ENCODE results near the gene USP50. TPM values are rescaled to one million over a fixed set of nuclear protein-coding genes. Genes with fewer than 3 reads are reported as not detected.
"Not testable (repeated sequence)": the region's sequence is repeated elsewhere in the genome, so short reads cannot be mapped to it uniquely, and the experiment has no call there.

Gene USP50
- total and polyA plus RNA-seq, 2 donors from 2014 or later, result 1.1 TPM; not detected in 1

DNA sequence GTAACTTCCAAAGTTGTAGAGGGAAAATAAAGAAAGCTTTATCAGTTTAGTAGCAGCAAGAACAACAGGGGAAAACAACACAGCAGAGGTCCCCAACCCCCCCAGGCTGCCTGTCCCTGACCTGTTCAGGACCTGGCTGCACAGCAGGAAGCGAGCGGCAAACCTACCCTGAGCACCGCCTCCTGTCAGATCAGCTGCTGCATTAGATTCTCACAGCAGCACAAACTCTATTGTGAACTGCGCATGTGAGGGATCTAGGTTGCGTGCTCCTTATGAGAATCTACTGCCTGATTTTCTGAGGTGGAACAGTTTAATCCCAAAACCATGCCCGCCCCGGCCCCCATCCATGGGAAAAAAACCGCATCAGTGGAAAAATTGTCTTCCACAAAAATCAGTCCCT is 40.3 kb downstream of the USP50 start:
- no peaks in the 10 kb centered on the region for H3K4me1 ChIP-seq (ENCODE audit: control insufficient read depth in 2 of 3, insufficient read depth in 2 of 3, low read depth in 1 of 3, low read length in 3 of 3)
- no peaks in the 10 kb centered on the region for H3K27me3 ChIP-seq (ENCODE audit: control insufficient read depth, insufficient read depth, low read length)
- peaks cover 0 to 5% (median 3%) of the 10 kb centered on the region in 3 donors for H3K36me3 ChIP-seq (ENCODE audit: control insufficient read depth in 2 of 3, insufficient read depth in 3 of 3, low read length in 3 of 3)
- no peaks in the 10 kb centered on the region for H3K9me3 ChIP-seq (ENCODE audit: control insufficient read depth in 2 of 3, insufficient read depth in 1 of 3, low read length in 3 of 3)
- TF ChIP-seq, protein P1, sequence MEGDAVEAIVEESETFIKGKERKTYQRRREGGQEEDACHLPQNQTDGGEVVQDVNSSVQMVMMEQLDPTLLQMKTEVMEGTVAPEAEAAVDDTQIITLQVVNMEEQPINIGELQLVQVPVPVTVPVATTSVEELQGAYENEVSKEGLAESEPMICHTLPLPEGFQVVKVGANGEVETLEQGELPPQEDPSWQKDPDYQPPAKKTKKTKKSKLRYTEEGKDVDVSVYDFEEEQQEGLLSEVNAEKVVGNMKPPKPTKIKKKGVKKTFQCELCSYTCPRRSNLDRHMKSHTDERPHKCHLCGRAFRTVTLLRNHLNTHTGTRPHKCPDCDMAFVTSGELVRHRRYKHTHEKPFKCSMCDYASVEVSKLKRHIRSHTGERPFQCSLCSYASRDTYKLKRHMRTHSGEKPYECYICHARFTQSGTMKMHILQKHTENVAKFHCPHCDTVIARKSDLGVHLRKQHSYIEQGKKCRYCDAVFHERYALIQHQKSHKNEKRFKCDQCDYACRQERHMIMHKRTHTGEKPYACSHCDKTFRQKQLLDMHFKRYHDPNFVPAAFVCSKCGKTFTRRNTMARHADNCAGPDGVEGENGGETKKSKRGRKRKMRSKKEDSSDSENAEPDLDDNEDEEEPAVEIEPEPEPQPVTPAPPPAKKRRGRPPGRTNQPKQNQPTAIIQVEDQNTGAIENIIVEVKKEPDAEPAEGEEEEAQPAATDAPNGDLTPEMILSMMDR (IDR thresholded peaks at IDR 0.05; ENCODE audit: borderline replicate concordance, extremely low read depth, insufficient read depth), result no peak
- H3K27ac ChIP-seq (ENCODE audit: low read depth in 2 of 2, low read length in 2 of 2), result no peak overlapping the region
- FAIRE-seq (no peak), DNase-seq (peak in 4 of 5 donors; percentile 24 to 59 (median 44))
- intact Hi-C loops (cut with DNase I), result no loop called here
- H3K9ac ChIP-seq (ENCODE audit: low read length in 3 of 3), result no peak overlapping the region
- H3K4me3 ChIP-seq (ENCODE audit: low read length in 3 of 3), result peak overlapping the region in 1 of 3 donors; percentile 25

DNA sequence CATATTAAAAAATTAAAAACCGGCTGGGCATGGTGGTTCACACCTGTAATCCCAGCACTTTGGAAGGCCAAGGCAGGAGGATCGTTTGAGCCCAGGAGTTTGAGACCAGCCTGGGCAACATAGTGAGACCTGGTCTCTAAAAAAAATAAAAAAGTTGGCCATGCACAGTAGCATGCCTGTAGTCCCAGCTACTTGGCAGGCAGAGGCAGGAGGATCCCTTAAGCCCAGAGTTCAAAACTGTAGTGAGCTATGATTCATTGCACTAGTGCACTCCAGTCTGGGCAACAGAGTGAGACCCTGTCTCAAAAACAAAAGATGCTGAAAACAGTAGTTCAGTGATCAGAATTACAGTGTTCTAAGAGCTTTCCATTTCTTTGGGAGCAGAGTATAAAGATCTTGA is 40.8 kb downstream of the USP50 start:
- intact Hi-C loops (cut with DNase I); H3K4me1 ChIP-seq (ENCODE audit: control insufficient read depth in 2 of 3, insufficient read depth in 2 of 3, low read depth in 1 of 3, low read length in 3 of 3); FAIRE-seq; H3K27me3 ChIP-seq (ENCODE audit: control insufficient read depth, insufficient read depth, low read length); H3K4me3 ChIP-seq (ENCODE audit: low read length in 3 of 3); H3K36me3 ChIP-seq (ENCODE audit: control insufficient read depth in 2 of 3, insufficient read depth in 3 of 3, low read length in 3 of 3); H3K27ac ChIP-seq (ENCODE audit: low read depth in 2 of 2, low read length in 2 of 2); H3K9ac ChIP-seq (ENCODE audit: low read length in 3 of 3); H3K9me3 ChIP-seq (ENCODE audit: control insufficient read depth in 2 of 3, insufficient read depth in 1 of 3, low read length in 3 of 3): not testable (repeated sequence)
- DNase-seq, result peak in 2 of 5 donors; percentile 1 to 6

DNA sequence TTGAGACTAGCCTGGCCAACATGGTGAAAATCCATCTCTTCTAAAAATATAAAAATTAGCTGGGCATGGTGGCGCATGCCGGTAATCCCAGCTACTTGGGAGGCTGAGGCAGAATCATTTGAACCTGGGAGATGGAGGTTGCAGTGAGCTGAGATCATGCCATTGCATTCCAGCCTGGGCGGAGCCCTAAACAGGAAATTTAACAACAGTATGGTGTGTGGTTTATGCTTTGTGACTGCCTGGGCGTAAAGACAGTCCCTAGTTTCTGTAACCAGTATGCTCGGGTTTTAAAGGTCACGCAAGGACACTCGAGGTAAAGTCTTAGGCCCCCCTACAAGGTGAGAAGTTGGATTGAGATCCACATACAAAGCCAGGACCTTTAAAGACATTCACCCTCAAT is 43.3 kb downstream of the USP50 start:
- peaks cover 0 to 28% (median 15%) of the 10 kb centered on the region in 3 donors for H3K36me3 ChIP-seq (ENCODE audit: control insufficient read depth in 2 of 3, insufficient read depth in 3 of 3, low read length in 3 of 3)
- FAIRE-seq (no peak), DNase-seq (no peak)
- H3K4me3 ChIP-seq (ENCODE audit: low read length in 3 of 3), result no peak overlapping the region
- H3K9me3 ChIP-seq (ENCODE audit: control insufficient read depth in 2 of 3, insufficient read depth in 1 of 3, low read length in 3 of 3), result no peaks in the 10 kb centered on the region
- no peak overlapping the region for H3K9ac ChIP-seq (ENCODE audit: low read length in 3 of 3)
- intact Hi-C loops (cut with DNase I), result no loop called here
- no peak overlapping the region for H3K27ac ChIP-seq (ENCODE audit: low read depth in 2 of 2, low read length in 2 of 2)
- H3K4me1 ChIP-seq (ENCODE audit: control insufficient read depth in 2 of 3, insufficient read depth in 2 of 3, low read depth in 1 of 3, low read length in 3 of 3), result no peaks in the 10 kb centered on the region
- H3K27me3 ChIP-seq (ENCODE audit: control insufficient read depth, insufficient read depth, low read length), result no peaks in the 10 kb centered on the region
- TF ChIP-seq, protein P1 (IDR thresholded peaks at IDR 0.05; ENCODE audit: borderline replicate concordance, extremely low read depth, insufficient read depth), result no peak

DNA sequence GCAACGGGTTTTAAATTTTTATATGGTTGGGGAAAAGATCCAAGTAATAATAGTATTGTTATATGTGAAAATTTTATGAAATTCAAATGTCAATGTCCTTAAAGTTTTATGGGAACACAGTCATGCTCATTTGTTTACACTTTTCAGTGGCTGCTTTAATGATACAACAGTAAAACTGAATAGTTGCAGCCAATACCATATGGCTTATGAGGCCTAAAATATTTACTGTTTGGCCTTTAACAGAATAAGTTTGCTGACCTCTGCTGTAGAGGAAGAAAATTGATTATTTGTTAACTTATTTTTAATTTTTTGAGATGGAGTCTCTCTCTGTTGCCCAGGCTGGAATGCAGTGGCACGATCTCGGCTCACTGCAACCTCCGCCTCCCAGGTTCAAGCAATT is 44.7 kb downstream of the USP50 start:
- TF ChIP-seq, protein P1 (IDR thresholded peaks at IDR 0.05; ENCODE audit: borderline replicate concordance, extremely low read depth, insufficient read depth), result no peak
- intact Hi-C loops (cut with DNase I), result no loop called here
- DNase-seq, result no peak
- Histone ChIP-seq H3K27ac (ENCODE audit: low read depth in 2 of 2, low read length in 2 of 2) (no peak overlapping the region), H3K4me1 (ENCODE audit: control insufficient read depth in 2 of 3, insufficient read depth in 2 of 3, low read depth in 1 of 3, low read length in 3 of 3) (no peaks in the 10 kb centered on the region), H3K9me3 (ENCODE audit: control insufficient read depth in 2 of 3, insufficient read depth in 1 of 3, low read length in 3 of 3) (no peaks in the 10 kb centered on the region), H3K4me3 (ENCODE audit: low read length in 3 of 3) (no peak overlapping the region), H3K36me3 (ENCODE audit: control insufficient read depth in 2 of 3, insufficient read depth in 3 of 3, low read length in 3 of 3) (peaks cover 3 to 33% (median 16%) of the 10 kb centered on the region in 3 donors), H3K9ac (ENCODE audit: low read length in 3 of 3) (no peak overlapping the region), H3K27me3 (ENCODE audit: control insufficient read depth, insufficient read depth, low read length) (no peaks in the 10 kb centered on the region)
- FAIRE-seq, result no peak
